AG09309 (cell line): Measurements from ENCODE around the gene NPB.
A peak's percentile ranks its signal among the peaks of the same experiment; 100 is the strongest.

Source experiments
- DNase-seq: peaks from one replicate; pipeline ENCODE4 v3.0.0-alpha.2; 2010; ENCODE audit warnings: low read depth
- H3K4me3 ChIP-seq: 2 replicates; pipeline ENCODE4 v1.5.1; 2011; ENCODE audit warnings: mild to moderate bottlenecking, low read depth, low read length, moderate library complexity; ENCODE audit not compliant: control insufficient read depth
- CTCF ChIP-seq: IDR thresholded peaks from 2 replicates; pipeline ENCODE4 v1.5.1; 2011; ENCODE audit warnings: mild to moderate bottlenecking, low read depth, low read length, inconsistent platforms; ENCODE audit not compliant: insufficient read depth, control insufficient read depth; ENCODE audit errors: missing control alignments

Gene NPB

GRCh38 chr17:81860756-81861568 lies 41.1 kb upstream of the NPB start:
- no peak for TF ChIP-seq CTCF
- DNase-seq, result peak; percentile 100
- peak overlapping the region; percentile 86 for H3K4me3 ChIP-seq

- no peak for TF ChIP-seq CTCF
- no peak overlapping the region for H3K4me3 ChIP-seq
- no peak for DNase-seq
These were observed 38.8 kb upstream of the NPB start for GRCh38 chr17:81863123-81863675.

- no peak overlapping the region for H3K4me3 ChIP-seq
- no peak for DNase-seq
- no peak for TF ChIP-seq CTCF
These were observed 37.9 kb upstream of the NPB start for GRCh38 chr17:81863833-81864768.

- no peak for TF ChIP-seq CTCF
- no peak overlapping the region for H3K4me3 ChIP-seq
- DNase-seq, result no peak
These were observed 36.7 kb upstream of the NPB start for GRCh38 chr17:81865358-81865732.

GRCh38 chr17:81865733-81866439 lies 36.2 kb upstream of the NPB start:
- no peak for TF ChIP-seq CTCF
- no peak overlapping the region for H3K4me3 ChIP-seq
- DNase-seq, result no peak
